Neural progenitor cell (in vitro differentiated cells): ENCODE results near the gene ADCY1.

Experiments
- CTCF ChIP-seq: fragments of 200-600 bp; sonication (generic); IDR thresholded peaks from 2 replicates; pipeline ENCODE4 v1.5.1; 2017; ENCODE audit warnings: antibody characterized with exemption, mild to moderate bottlenecking
- EZH2 ChIP-seq: fragments of 200-600 bp; sonication (generic); IDR thresholded peaks from 2 replicates; pipeline ENCODE4 v1.6.1; 2017; ENCODE audit warnings: antibody characterized with exemption, mild to moderate bottlenecking, moderate library complexity
- EZH2phosphoT487 ChIP-seq: fragments of 200-600 bp; sonication (generic); IDR thresholded peaks from 2 replicates; pipeline ENCODE4 v1.6.1; 2017; ENCODE audit warnings: antibody characterized with exemption

GRCh38 chr7:45576249-45576929, 2.2 kb downstream of the ADCY1 start:
- no peak for TF ChIP-seq CTCF
- TF ChIP-seq EZH2 = no peak
- no peak for TF ChIP-seq EZH2phosphoT487
